ENCODE results near the gene PRKCZ. TPM values are rescaled to one million over a fixed set of nuclear protein-coding genes. Genes with fewer than 3 reads are reported as not detected.

Gene PRKCZ
- total RNA-seq, 4 donors from 2014 or later: 0.49 to 1.9 (median 1.1) TPM; not detected in 1

DNA sequence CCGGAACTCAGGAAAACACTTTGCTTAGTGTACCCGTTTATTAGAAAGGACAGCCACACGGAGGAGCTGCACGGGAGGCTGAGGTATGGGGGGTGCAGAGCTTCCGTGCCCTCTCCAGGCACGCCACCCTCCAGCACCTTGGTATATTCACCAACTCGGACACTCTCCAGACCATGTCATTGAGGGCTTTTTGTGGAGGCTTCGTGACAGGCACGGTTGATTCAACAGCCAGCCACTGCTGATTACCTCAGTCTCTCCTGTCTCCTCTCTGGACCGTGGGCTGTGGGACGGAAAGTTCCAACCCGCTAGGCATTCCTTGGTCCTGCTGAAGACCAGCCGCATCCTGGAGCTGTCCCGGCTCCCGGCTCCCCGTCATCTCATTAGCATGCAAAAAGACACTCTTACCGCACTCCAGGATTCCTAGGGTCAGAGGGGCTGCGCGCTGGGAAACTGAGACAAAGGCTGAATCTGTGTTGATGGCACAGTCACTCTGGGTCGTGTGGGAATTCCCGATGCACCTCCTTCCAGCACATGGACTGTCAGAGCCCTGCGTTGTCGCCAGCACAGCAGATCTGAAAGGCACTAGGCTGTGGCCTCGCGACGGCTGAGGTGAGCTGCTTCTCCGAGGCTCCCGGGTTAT lies 65.6 kb downstream of the PRKCZ start:
- TF ChIP-seq, protein P1, sequence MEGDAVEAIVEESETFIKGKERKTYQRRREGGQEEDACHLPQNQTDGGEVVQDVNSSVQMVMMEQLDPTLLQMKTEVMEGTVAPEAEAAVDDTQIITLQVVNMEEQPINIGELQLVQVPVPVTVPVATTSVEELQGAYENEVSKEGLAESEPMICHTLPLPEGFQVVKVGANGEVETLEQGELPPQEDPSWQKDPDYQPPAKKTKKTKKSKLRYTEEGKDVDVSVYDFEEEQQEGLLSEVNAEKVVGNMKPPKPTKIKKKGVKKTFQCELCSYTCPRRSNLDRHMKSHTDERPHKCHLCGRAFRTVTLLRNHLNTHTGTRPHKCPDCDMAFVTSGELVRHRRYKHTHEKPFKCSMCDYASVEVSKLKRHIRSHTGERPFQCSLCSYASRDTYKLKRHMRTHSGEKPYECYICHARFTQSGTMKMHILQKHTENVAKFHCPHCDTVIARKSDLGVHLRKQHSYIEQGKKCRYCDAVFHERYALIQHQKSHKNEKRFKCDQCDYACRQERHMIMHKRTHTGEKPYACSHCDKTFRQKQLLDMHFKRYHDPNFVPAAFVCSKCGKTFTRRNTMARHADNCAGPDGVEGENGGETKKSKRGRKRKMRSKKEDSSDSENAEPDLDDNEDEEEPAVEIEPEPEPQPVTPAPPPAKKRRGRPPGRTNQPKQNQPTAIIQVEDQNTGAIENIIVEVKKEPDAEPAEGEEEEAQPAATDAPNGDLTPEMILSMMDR (IDR thresholded peaks at IDR 0.05; ENCODE audit: low read depth): no peak

DNA sequence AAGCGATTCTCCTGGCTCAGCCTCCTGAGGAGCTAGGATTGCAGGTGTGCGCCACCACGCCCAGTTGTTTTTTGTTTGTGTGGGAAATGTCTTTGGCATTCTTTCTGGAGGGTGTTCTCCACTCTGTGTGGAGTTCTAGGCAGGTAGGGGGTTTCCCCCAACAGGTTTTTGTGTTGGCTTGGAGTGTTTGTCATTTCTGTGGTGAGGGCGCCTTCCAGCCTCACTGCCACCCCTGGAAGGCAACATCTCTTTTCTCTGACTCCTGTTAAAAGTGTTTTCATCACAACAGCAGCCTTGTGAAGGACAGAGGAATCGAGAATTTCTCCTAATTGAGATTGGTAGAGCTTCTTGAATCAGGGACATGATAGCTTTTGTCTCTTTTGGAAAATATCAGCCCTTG lies 69.7 kb downstream of the PRKCZ start:
- TF ChIP-seq, protein P1 (IDR thresholded peaks at IDR 0.05; ENCODE audit: low read depth): no peak

DNA sequence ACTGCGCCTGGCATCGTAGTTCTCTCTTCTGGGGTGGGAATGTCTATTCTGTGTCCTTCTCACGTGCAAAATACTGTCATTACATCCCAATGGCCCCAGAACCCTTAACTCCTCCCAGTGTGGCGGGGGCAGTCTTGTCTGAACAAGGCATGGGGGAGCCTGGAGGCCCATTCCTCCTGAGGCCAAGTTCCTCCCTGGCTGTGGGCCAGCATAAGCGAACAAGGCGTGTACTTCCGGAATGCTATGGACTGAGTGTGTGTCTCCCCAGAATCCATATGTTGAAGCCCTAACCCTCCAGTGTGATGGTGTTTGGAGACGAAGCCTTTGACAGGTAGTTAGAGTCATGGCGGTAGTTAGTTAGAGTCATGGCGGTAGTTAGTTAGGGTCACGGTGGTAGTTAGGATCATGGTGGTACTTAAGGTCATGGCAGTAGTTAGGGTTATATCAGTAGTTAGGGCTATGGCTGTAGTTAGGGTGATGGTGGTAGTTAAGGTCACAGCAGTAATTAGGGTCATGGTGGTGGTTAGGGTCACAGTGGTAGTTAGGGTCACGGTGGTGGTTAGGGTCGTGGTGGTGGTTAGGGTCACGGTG lies 71.0 kb downstream of the PRKCZ start:
- TF ChIP-seq, protein P1 (IDR thresholded peaks at IDR 0.05; ENCODE audit: low read depth): no peak

DNA sequence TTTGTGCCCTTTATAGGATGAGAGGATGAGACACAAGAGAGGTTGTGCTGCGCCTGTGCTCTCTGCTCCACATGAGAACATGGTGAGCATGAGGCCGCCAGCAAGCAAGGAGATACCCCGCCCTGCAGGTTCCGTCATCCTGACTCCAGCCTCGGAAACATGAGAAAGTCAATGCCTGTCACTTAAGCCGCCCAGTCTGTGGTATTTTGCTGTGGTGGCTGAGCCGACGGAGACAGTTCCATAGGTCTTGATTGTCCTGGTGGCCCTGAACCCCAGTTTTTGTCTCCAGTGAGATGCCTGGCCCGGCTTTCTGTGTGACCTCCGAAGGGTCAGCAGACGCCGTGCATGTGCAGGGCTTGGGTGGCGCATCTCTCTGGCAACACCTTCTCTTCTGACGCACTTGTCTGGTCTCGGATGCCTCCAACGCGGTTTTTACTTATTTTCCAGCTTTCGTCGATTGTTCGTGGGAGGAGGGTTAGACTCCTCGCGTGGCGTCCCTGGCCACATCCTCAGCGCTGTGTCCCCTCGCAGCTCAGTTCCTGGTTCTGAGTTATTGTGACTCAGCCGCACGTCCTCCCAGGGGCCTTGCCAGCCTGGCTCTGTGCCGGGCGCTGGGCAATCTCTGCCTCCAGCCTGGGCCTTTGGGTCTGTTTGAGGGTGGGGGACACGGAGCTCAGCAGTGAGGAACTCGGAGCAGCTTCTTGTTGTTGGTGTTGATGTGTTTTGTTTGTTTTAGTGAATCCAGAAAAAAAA lies 74.4 kb downstream of the PRKCZ start:
- TF ChIP-seq, protein P1 (IDR thresholded peaks at IDR 0.05; ENCODE audit: low read depth): no peak

DNA sequence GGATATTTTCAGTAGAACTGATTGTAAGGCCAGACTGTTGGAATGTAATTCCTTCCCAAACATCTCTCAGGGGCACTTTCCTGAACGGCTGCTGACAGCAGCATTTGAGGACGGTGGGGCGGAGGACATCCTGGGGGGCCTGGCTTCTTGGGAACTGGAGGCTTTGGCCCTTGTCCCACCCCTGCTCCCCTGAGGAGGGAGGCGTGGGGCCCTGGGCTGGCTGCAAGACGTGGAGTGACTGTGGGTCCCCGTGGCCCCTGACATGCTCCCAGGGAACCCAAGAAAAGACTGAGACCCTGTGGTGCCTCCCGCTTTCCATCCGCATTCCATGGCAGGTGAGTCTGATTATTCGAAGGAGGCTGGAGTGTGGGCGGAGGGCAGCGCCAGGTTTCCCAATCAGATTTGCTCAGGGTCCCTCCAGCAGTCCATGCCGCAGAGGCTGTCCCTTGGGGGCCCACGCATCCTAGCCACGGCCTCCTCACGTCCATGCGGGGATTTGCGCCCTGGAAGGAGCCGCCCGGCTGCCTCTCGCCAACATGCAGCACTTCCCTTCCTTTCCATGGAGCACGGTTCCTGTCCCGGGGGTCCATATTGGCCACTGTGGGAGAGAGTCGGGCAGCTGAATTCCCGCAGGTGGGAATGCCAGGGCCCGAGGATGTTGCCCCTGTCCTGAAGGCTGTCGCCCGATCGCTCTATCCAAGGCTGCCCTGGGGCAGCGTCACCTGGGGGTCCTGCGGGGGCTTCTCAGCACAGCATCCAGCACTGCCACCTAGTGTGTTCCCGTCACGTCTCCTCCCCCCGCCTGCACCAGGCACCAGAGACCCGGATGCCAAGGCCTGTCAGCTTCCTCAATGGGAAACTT lies 75.4 kb downstream of the PRKCZ start:
- TF ChIP-seq, protein P1 (IDR thresholded peaks at IDR 0.05; ENCODE audit: low read depth): no peak

DNA sequence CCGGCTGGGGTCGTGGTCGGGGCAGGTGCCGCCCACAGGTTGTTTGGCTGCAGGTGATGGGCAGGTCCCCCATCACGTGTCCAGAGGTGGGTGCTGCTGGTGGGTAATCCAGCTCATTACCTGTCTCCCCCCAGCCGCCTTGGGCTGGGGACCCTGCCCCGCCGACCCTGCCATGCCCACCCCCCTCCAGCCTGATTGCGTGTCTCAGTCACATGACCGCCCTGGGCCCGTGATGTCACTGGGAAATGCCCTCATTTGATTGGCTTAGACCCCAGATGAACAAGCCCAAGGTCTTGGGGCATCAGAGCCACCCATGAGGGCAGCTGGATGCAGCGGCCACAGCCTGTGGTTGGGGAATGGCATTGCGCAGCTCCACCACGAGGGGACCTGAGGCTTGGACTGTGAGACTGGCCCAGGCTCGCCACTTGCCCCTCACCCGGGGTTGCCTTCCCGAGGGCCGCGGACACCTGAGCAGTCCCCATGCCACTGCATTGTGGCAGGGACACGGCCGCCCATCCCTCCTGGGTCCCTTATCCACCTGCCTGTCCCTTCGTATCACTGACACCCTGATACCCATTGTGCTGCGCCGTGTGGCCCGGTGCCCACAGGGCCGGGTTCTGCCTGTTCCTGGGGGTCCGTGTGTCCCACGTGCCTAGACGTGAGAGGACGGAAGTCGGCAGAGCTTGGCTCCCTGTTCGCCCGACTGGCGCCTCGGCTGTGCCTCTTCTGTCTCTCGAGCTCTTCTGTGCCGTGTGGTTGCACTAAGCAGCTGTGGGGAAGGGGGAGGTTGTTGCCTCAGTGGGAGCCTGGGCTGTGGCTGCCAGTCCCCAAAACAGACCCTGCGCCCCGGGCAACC lies 76.3 kb downstream of the PRKCZ start:
- TF ChIP-seq, protein P1 (IDR thresholded peaks at IDR 0.05; ENCODE audit: low read depth): no peak

All from subcutaneous adipose tissue (tissue), 4 donors.